Cardiac fibroblast (primary cell): ENCODE measurements around the gene RNGTT.
"Not testable (repeated sequence)": the region's sequence is repeated elsewhere in the genome, so short reads cannot be mapped to it uniquely, and the experiment has no call there.

Experiments
- DNase-seq, 2 donors: peaks; one replicate each; pipeline versions ENCODE4 v3.0.0 to v3.0.0-alpha.2; 2010; ENCODE audit warnings: low read depth in 2 of 2
- H3K4me3 ChIP-seq, 2 donors: replicated peaks in 1 of 2; 1 replicate in 1 of 2; 2 replicates in 1 of 2; pipeline ENCODE4 v1.5.1; 2011; ENCODE audit warnings: low read depth in 2 of 2, low read length in 2 of 2, mild to moderate bottlenecking in 2 of 2, moderate library complexity in 1 of 2
- CTCF ChIP-seq: IDR thresholded peaks from one replicate; pipeline ENCODE4 v1.5.1; 2011; ENCODE audit warnings: low read depth, mild to moderate bottlenecking, low read length, inconsistent platforms

The RNGTT gene

GRCh38 chr6:88953550-88954386, 9.7 kb downstream of the RNGTT start:
- TF ChIP-seq CTCF: no peak
- DNase-seq: no peak
- H3K4me3 ChIP-seq: no peak overlapping the region

GRCh38 chr6:88952065-88952704, 11.2 kb downstream of the RNGTT start:
- DNase-seq: peak; percentile 23 to 47
- no peak overlapping the region for H3K4me3 ChIP-seq
- TF ChIP-seq CTCF: no peak

- TF ChIP-seq CTCF: no peak
- peak; percentile 20 to 32 for DNase-seq
These were observed 17.9 kb downstream of the RNGTT start for GRCh38 chr6:88945415-88946008.

GRCh38 chr6:88933521-88933920, 29.9 kb downstream of the RNGTT start:
- DNase-seq: no peak
- TF ChIP-seq CTCF: no peak
- H3K4me3 ChIP-seq: no peak overlapping the region

More at GRCh38 chr6:88945415-88946008, 17.9 kb downstream of the RNGTT start:
- no peak overlapping the region for H3K4me3 ChIP-seq

- not testable (repeated sequence) for DNase-seq, H3K4me3 ChIP-seq
These were observed 31.4 kb downstream of the RNGTT start for GRCh38 chr6:88932019-88932418.

DNA sequence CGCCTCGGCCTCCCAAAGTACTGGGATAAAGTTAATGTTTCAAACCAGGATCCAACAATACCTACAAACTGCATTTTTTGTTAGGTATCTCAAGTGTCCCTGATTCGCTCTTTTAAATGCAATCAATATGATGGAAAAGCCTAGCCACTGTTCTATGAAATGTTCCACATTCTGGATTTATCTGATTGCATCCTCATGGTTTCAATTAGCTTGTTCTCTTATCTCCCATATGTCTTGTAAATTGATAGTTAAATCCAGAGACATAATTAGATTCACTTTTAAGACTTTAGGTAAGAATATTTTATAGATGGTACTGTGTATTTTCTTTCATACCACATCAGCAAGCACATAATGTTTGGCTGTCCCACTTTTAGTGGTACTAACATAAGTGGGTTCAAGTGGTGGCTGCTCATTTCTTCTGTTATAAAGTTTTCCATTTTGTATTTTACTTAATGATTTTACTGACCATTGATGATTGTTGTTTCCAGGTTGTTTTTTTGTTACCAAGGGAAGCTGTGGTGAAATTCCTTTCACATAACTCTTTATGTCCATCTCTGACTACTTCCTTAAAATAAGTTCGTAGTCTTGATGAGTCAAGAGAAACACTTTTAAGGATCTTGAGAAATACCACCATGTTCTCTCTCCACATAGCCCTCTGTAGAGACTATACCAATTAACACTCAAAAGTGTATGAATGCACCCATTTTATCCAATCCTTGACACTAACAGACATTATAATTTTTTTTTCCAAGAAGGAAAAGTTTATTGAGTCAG, 40.5 kb downstream of the RNGTT start:
- H3K4me3 ChIP-seq: no peak overlapping the region
- no peak for TF ChIP-seq CTCF
- peak; percentile 22 to 72 for DNase-seq
